ENCODE measurements around the gene SUDS3.

- TF ChIP-seq POLR2AphosphoS5 (IDR thresholded peaks at IDR 0.05; ENCODE audit: low read depth) (no peak), CTCF (IDR thresholded peaks at IDR 0.05; ENCODE audit: insufficient read depth, low read length) (no peak), REST (IDR thresholded peaks at IDR 0.05; ENCODE audit: insufficient replicate concordance, low read depth) (no peak), SPI1 (IDR thresholded peaks at IDR 0.05; ENCODE audit: borderline replicate concordance, low read depth) (no peak), GABPA (IDR thresholded peaks at IDR 0.05; ENCODE audit: low read depth) (no peak)
Measured at GRCh38 chr12:118463677-118464076, 87.3 kb downstream of the SUDS3 start.

Data from HL-60 (cell line).